Measurements from ENCODE around the gene TMEM205.

GRCh38 chr19:11337080-11337479, 9.0 kb downstream of the TMEM205 start:
- no peak for TF ChIP-seq CTCF (IDR thresholded peaks at IDR 0.05 in 4 of 5, conservative IDR thresholded peaks at IDR 0.05 in 1 of 5)
- TF ChIP-seq POLR2A (IDR thresholded peaks at IDR 0.05): no peak

Measured in gastrocnemius medialis (tissue), 4 donors.